PC-3 (cell line): ENCODE data around the gene COPS3.

Experiments used
- CTCF ChIP-seq: fragments of 300-600 bp; sonication (generic); conservative IDR thresholded peaks from 2 replicates; pipeline ENCODE4 v1.5.1; 2017; ENCODE audit warnings: antibody characterized with exemption, low read depth, mild to moderate bottlenecking, low read length
- EZH2 ChIP-seq: fragments of 300-600 bp; sonication (generic); IDR thresholded peaks from one replicate; pipeline ENCODE4 v1.6.1; 2017; ENCODE audit warnings: antibody characterized with exemption, mild to moderate bottlenecking, low read length; ENCODE audit not compliant: unreplicated experiment
- EZH2phosphoT487 ChIP-seq: fragments of 300-600 bp; sonication (generic); IDR thresholded peaks from 2 replicates; pipeline ENCODE4 v1.6.1; 2018; ENCODE audit warnings: mild to moderate bottlenecking, antibody characterized with exemption, low read length, borderline replicate concordance

- TF ChIP-seq CTCF (no peak), EZH2phosphoT487 (no peak), EZH2 (no peak)
Measured at GRCh38 chr17:17239832-17240231, 41.2 kb downstream of the COPS3 start.
